C4-2B (cell line): ENCODE measurements around the gene FUT2.

Experiments used
- H3K27ac ChIP-seq: fragments of 450-650 bp; 2 replicates; pipeline ENCODE4 v1.5.1; 2017
- CTCF ChIP-seq: fragments of 450-650 bp; conservative IDR thresholded peaks from 2 replicates; pipeline ENCODE4 v1.5.1; 2017; ENCODE audit warnings: mild to moderate bottlenecking
- ZFX ChIP-seq: fragments of 450-650 bp; IDR thresholded peaks from 2 replicates; pipeline ENCODE4 v1.6.1; 2017

FUT2 gene

GRCh38 chr19:48695743-48696352 is at the start of gene FUT2:
Gene FUT2, plus strand, starts transcription at chr19:48695971. Its CDS starts 6,986 bp downstream, at chr19:48702957.
- H3K27ac ChIP-seq, result no peak within 1 kb of the TSS
- no peak for TF ChIP-seq ZFX
- TF ChIP-seq CTCF, result no peak

GRCh38 chr19:48646001-48646721 is 49.6 kb upstream of the FUT2 start, which contains the start of gene CA11:
Gene CA11, minus strand, starts transcription at chr19:48646187. Its CDS starts 555 bp downstream, at chr19:48645632.
- peak within 1 kb of the TSS; percentile 28 for H3K27ac ChIP-seq
- TF ChIP-seq ZFX (no peak), CTCF (peak; percentile 68)

DNA sequence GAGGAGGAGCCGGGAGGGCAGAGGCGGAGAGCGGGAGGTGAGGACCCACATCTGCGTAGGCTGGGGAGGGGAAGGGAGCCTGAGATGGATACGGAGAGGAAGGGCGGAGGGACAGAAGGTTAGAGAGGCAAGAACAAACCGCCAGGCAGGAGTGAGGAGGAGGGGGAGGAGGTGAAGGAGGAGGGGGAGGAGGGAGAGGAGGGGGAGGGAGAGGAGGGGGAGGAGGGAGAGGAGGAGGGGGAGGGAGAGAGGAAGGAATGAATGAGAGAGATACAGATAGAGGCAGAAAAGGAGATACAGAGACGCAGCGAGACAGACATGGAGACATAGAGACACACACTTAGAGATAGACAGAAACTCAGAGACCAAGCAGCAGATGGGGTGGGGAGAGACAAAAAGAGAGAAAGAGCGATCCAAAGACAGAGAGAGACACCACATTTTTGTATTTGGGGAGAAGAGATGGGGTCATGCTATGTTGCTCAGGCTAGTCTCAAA is 49.0 kb upstream of the FUT2 start:
- no peak overlapping the region; the same call in 1 of the 2 replicates for H3K27ac ChIP-seq
- no peak for TF ChIP-seq ZFX
- TF ChIP-seq CTCF, result no peak

DNA sequence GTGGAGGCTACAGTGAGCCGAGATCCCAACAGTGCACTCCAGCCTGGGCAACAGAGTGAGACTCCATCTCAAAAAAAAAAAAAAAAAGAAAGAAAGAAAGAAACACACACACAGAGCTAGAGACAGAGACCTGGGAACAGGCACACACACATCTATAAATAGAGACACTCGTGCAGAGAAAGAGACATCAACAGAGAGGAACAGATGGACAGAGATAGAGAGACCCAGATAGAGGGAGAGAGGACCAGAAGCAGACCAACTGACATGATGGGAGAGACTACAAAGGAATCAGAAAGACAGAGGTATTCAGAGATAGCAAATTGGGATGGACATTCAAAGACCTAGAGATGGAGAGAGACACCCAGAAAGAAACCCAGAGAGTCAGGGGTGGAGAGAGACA is 47.6 kb upstream of the FUT2 start:
- TF ChIP-seq ZFX (no peak), CTCF (no peak)
- no peak overlapping the region for H3K27ac ChIP-seq

- TF ChIP-seq CTCF, result no peak
- H3K27ac ChIP-seq, result no peak overlapping the region
These were observed 44.6 kb upstream of the FUT2 start for GRCh38 chr19:48650974-48651682.

GRCh38 chr19:48651683-48652048 is 44.1 kb upstream of the FUT2 start:
- TF ChIP-seq ZFX (no peak), CTCF (no peak)

More at GRCh38 chr19:48651683-48652048, 44.1 kb upstream of the FUT2 start:
- H3K27ac ChIP-seq, result no peak overlapping the region
